ENCODE data around the gene ETV6. TPM values are rescaled to one million over a fixed set of nuclear protein-coding genes. Genes with fewer than 3 reads are reported as not detected.

Gene ETV6
- total RNA-seq, 2 experiments from 2014 or later, result 17.1 to 19.3 TPM

DNA sequence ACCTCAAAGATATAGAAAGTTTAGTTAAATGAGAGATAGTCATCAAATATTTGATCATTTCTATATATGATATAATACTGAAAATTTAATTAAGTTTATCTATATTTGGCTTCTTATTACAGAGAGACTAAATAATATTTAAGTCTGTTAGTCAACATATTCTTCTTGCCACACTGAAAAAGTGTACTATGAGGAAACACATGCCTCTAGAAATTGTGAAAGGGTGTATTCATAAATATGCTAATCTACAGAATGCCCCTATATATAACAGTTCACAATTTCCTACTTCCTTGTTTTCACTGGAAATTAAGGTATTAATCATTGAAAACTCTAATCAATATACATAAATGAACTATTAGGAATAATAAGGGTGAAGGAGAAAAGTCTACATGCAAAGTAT is 31.4 kb upstream of the ETV6 start:
- H3K9me2 ChIP-seq (ENCODE audit: insufficient read depth, low read length), result no peaks in the 10 kb centered on the region
- intact Hi-C loops (cut with micrococcal nuclease; ENCODE audit: unreplicated experiment), result no loop called here
- H3K36me3 ChIP-seq (ENCODE audit: insufficient read depth, low read length), result no peaks in the 10 kb centered on the region
- no peak overlapping the region for H3K4me2 ChIP-seq (ENCODE audit: low read length)
- H2AFZ ChIP-seq (ENCODE audit: low read length), result no peak overlapping the region
- TF ChIP-seq EZH2phosphoT487 (IDR thresholded peaks at IDR 0.05; ENCODE audit: borderline replicate concordance, low read depth, low read length), result no peak
- TF ChIP-seq, protein P1, sequence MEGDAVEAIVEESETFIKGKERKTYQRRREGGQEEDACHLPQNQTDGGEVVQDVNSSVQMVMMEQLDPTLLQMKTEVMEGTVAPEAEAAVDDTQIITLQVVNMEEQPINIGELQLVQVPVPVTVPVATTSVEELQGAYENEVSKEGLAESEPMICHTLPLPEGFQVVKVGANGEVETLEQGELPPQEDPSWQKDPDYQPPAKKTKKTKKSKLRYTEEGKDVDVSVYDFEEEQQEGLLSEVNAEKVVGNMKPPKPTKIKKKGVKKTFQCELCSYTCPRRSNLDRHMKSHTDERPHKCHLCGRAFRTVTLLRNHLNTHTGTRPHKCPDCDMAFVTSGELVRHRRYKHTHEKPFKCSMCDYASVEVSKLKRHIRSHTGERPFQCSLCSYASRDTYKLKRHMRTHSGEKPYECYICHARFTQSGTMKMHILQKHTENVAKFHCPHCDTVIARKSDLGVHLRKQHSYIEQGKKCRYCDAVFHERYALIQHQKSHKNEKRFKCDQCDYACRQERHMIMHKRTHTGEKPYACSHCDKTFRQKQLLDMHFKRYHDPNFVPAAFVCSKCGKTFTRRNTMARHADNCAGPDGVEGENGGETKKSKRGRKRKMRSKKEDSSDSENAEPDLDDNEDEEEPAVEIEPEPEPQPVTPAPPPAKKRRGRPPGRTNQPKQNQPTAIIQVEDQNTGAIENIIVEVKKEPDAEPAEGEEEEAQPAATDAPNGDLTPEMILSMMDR (conservative IDR thresholded peaks at IDR 0.05; ENCODE audit: low read length), result no peak
- no peak for DNase-seq (ENCODE audit: low spot score)
- POLR2A ChIA-PET, result no interaction called here
- CTCF ChIA-PET (ENCODE audit: unreplicated experiment), result no interaction called here
- H4K20me1 ChIP-seq (ENCODE audit: insufficient read depth, low read length), result no peaks in the 10 kb centered on the region
- no peaks in the 10 kb centered on the region for H3K9me3 ChIP-seq (ENCODE audit: low read length)
- H3K4me3 ChIP-seq (ENCODE audit: low read depth, low read length, poor library complexity, severe bottlenecking), result no peak overlapping the region
- BruUV-seq (replicated peaks), result no TSS peak
- peaks cover 15% of the 10 kb centered on the region for H3K4me1 ChIP-seq (ENCODE audit: insufficient read depth, low read length, poor library complexity, severe bottlenecking)
- no peaks in the 10 kb centered on the region for H3K79me2 ChIP-seq (ENCODE audit: insufficient read depth, low read depth, low read length)
- no peak overlapping the region for H3K27ac ChIP-seq (ENCODE audit: low read depth, low read length, poor library complexity, severe bottlenecking)

DNA sequence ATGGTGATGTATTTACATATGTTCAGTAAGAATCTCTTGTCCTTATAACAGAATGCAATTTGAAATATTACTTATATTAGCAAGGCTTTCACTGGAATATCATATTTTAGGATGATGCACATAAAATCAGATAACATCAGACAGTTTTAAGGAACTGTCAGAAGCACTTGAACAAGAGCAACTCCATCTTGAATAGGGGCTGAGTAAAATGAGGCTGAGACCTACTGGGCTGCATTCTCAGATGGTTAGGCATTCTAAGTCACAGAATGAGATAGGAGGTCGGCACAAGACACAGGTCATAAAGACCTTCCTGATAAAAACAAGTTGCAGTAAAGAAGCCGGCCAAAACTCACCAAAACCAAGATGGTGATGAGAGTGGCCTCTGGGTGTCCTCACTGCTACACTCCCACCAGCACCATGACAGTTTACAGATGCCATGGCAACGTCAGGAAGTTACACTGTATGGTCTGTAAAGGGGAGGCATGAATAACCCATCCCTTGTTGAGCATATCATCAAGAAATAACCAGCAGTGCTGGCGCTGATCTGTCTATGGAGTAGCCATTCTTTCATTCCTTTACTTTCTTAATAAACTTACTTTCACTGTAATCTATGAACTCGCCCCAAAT is 27.6 kb upstream of the ETV6 start:
- H3K9me3 ChIP-seq (ENCODE audit: low read length), result peaks cover 6% of the 10 kb centered on the region; the same call in 1 of the 2 replicates
- POLR2A ChIA-PET, result no interaction called here
- peak overlapping the region; percentile 34; the same call in 1 of the 2 replicates for H3K4me2 ChIP-seq (ENCODE audit: low read length)
- TF ChIP-seq EZH2phosphoT487 (IDR thresholded peaks at IDR 0.05; ENCODE audit: borderline replicate concordance, low read depth, low read length), result no peak
- TF ChIP-seq, protein P1 (conservative IDR thresholded peaks at IDR 0.05; ENCODE audit: low read length), result peak; percentile 72
- no peaks in the 10 kb centered on the region; the same call in 1 of the 2 replicates for H3K36me3 ChIP-seq (ENCODE audit: insufficient read depth, low read length)
- CTCF ChIA-PET (ENCODE audit: unreplicated experiment), result no interaction called here
- H3K4me1 ChIP-seq (ENCODE audit: insufficient read depth, low read length, poor library complexity, severe bottlenecking), result peaks cover 26% of the 10 kb centered on the region
- peak; percentile 70 for DNase-seq (ENCODE audit: low spot score)
- H3K79me2 ChIP-seq (ENCODE audit: insufficient read depth, low read depth, low read length), result no peaks in the 10 kb centered on the region
- no peak overlapping the region for H3K4me3 ChIP-seq (ENCODE audit: low read depth, low read length, poor library complexity, severe bottlenecking)
- intact Hi-C loops (cut with micrococcal nuclease; ENCODE audit: unreplicated experiment), result loop anchor here (1.0 to 2.0 kb wide), 2 partner anchors 41 to 411 kb away; no protein-coding TSS in a partner anchor
- BruUV-seq (replicated peaks), result no TSS peak
- H4K20me1 ChIP-seq (ENCODE audit: insufficient read depth, low read length), result no peaks in the 10 kb centered on the region
- peak overlapping the region; percentile 19 for H3K27ac ChIP-seq (ENCODE audit: low read depth, low read length, poor library complexity, severe bottlenecking)
- peak overlapping the region; percentile 66; the same call in 1 of the 2 replicates for H2AFZ ChIP-seq (ENCODE audit: low read length)
- no peaks in the 10 kb centered on the region for H3K9me2 ChIP-seq (ENCODE audit: insufficient read depth, low read length)

DNA sequence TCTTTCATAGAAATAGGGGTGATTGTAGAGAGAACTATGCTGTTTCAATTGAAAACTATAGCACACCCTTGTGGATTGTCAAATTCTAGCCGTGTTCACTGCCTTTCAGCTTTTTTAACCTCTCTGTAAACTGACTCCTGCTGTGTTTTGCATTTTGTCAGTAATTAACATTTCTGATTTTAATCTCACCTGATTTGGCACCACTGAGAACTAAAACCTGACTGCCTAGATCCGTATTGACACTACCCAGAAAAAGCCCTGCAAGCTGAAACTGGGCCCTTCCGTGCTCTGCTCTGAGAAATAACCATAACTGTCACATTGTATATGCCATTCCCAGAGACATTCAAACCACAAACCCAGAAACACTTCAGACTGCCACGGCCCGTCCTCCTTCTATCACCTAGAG is 26.6 kb upstream of the ETV6 start:
- no TSS peak for BruUV-seq (replicated peaks)
- intact Hi-C loops (cut with micrococcal nuclease; ENCODE audit: unreplicated experiment), result loop anchor here (1.0 to 2.0 kb wide), 2 partner anchors 42 to 410 kb away; no protein-coding TSS in a partner anchor
- H3K4me3 ChIP-seq (ENCODE audit: low read depth, low read length, poor library complexity, severe bottlenecking), result no peak overlapping the region
- H3K9me3 ChIP-seq (ENCODE audit: low read length), result peaks cover 6% of the 10 kb centered on the region; the same call in 1 of the 2 replicates
- DNase-seq (ENCODE audit: low spot score), result peak; percentile 46
- TF ChIP-seq, protein P1 (conservative IDR thresholded peaks at IDR 0.05; ENCODE audit: low read length), result peak; percentile 77
- no peak for TF ChIP-seq EZH2phosphoT487 (IDR thresholded peaks at IDR 0.05; ENCODE audit: borderline replicate concordance, low read depth, low read length)
- H3K9me2 ChIP-seq (ENCODE audit: insufficient read depth, low read length), result no peaks in the 10 kb centered on the region
- ChIA-PET POLR2A (interaction anchor here (0.6 to 0.8 kb wide), 2 partner anchors 109 to 406 kb away, joined by 3 to 8 read pairs; no protein-coding TSS in a partner anchor), CTCF (ENCODE audit: unreplicated experiment) (interaction anchor here (0.7 kb wide), 1 partner anchor 410 kb away, joined by 3 read pairs; no protein-coding TSS in a partner anchor)
- no peaks in the 10 kb centered on the region for H4K20me1 ChIP-seq (ENCODE audit: insufficient read depth, low read length)
- H2AFZ ChIP-seq (ENCODE audit: low read length), result peak overlapping the region; percentile 66
- no peaks in the 10 kb centered on the region; the same call in 1 of the 2 replicates for H3K36me3 ChIP-seq (ENCODE audit: insufficient read depth, low read length)
- peak overlapping the region; percentile 19 for H3K27ac ChIP-seq (ENCODE audit: low read depth, low read length, poor library complexity, severe bottlenecking)
- H3K79me2 ChIP-seq (ENCODE audit: insufficient read depth, low read depth, low read length), result no peaks in the 10 kb centered on the region
- H3K4me1 ChIP-seq (ENCODE audit: insufficient read depth, low read length, poor library complexity, severe bottlenecking), result peaks cover 26% of the 10 kb centered on the region
- H3K4me2 ChIP-seq (ENCODE audit: low read length), result peak overlapping the region; percentile 34
